Astrocyte (in vitro differentiated cells and primary cell): ENCODE measurements around the gene C1orf141. TPM values are rescaled to one million over a fixed set of nuclear protein-coding genes. Genes with fewer than 3 reads are reported as not detected.

Experiments used
- DNase-seq: peaks from one replicate; pipeline ENCODE4 v3.0.0-alpha.2; 2010; ENCODE audit warnings: low read depth
- FAIRE-seq: peaks from 2 replicates; lab custom pipeline; 2011; peaks lifted over from hg19 to GRCh38; lab: Jason Lieb, UNC
- H2AFZ ChIP-seq: 2 replicates; pipeline ENCODE4 v1.6.0; 2012; ENCODE audit warnings: low read depth, low read length, inconsistent platforms
- H3K27ac ChIP-seq: 2 replicates; pipeline ENCODE4 v1.5.1; 2011; ENCODE audit warnings: low read depth, low read length, inconsistent platforms
- H3K27me3 ChIP-seq: 2 replicates; pipeline ENCODE4 v1.6.0; 2011; ENCODE audit warnings: low read length, inconsistent platforms; ENCODE audit not compliant: insufficient read depth
- H3K36me3 ChIP-seq: 2 replicates; pipeline ENCODE4 v1.5.1; 2011; ENCODE audit warnings: low read length, inconsistent platforms; ENCODE audit not compliant: insufficient read depth
- H3K4me1 ChIP-seq: 2 replicates; pipeline ENCODE4 v1.5.1; 2011; ENCODE audit warnings: low read length, inconsistent platforms; ENCODE audit not compliant: insufficient read depth
- H3K4me2 ChIP-seq: 2 replicates; pipeline ENCODE4 v1.6.0; 2012; ENCODE audit warnings: low read length, inconsistent platforms
- H3K4me3 ChIP-seq: 2 replicates; pipeline ENCODE4 v1.5.1; 2011; ENCODE audit warnings: low read depth, mild to moderate bottlenecking, low read length, inconsistent platforms; ENCODE audit not compliant: insufficient read depth
- H3K79me2 ChIP-seq: 2 replicates; pipeline ENCODE4 v1.6.0; 2012; ENCODE audit warnings: mild to moderate bottlenecking, low read length, inconsistent platforms; ENCODE audit not compliant: insufficient read depth
- H3K9ac ChIP-seq: 2 replicates; pipeline ENCODE4 v1.6.0; 2012; ENCODE audit warnings: mild to moderate bottlenecking, low read length, inconsistent platforms
- H3K9me3 ChIP-seq: 2 replicates; pipeline ENCODE4 v1.5.1; 2012; ENCODE audit warnings: low read depth, mild to moderate bottlenecking, low read length, inconsistent platforms; ENCODE audit not compliant: insufficient read depth
- H4K20me1 ChIP-seq: 2 replicates; pipeline ENCODE4 v1.6.0; 2012; ENCODE audit warnings: low read length, inconsistent platforms; ENCODE audit not compliant: insufficient read depth
- H3K27ac Mint-ChIP-seq: one replicate; pipeline ENCODE4 v1.8.0; 2021; ENCODE audit warnings: mild to moderate bottlenecking, mixed read lengths; ENCODE audit not compliant: unreplicated experiment
- H3K27me3 Mint-ChIP-seq: one replicate; pipeline ENCODE4 v1.8.0; 2021; ENCODE audit warnings: low read depth, mixed read lengths; ENCODE audit not compliant: unreplicated experiment
- H3K36me3 Mint-ChIP-seq: one replicate; pipeline ENCODE4 v1.8.0; 2021; ENCODE audit warnings: low read depth, mixed read lengths; ENCODE audit not compliant: unreplicated experiment
- H3K4me1 Mint-ChIP-seq: one replicate; pipeline ENCODE4 v1.8.0; 2021; ENCODE audit warnings: low read depth, mixed read lengths; ENCODE audit not compliant: unreplicated experiment
- H3K4me3 Mint-ChIP-seq: one replicate; pipeline ENCODE4 v1.8.0; 2021; ENCODE audit warnings: mild to moderate bottlenecking, moderate library complexity, mixed read lengths; ENCODE audit not compliant: unreplicated experiment
- H3K9me3 Mint-ChIP-seq: one replicate; pipeline ENCODE4 v1.8.0; 2021; ENCODE audit warnings: mild to moderate bottlenecking, mixed read lengths; ENCODE audit not compliant: unreplicated experiment
- EZH2 ChIP-seq: IDR thresholded peaks from 2 replicates; pipeline ENCODE4 v1.6.1; 2012; ENCODE audit warnings: mild to moderate bottlenecking, low read length, inconsistent platforms; ENCODE audit not compliant: insufficient read depth
- total RNA-seq: library from RNA; stranded (reverse); gene quantifications from 2 replicates; pipeline ENCODE4 v1.2.1, GENCODE V29; 2021
- TF ChIP-seq, protein P1 (sequence below): IDR thresholded peaks from 2 replicates; pipeline ENCODE4 v1.5.1; 2011; ENCODE audit warnings: low read depth, mild to moderate bottlenecking, inconsistent platforms, low read length, moderate library complexity; ENCODE audit not compliant: insufficient read depth

The C1orf141 gene
- total RNA-seq, 1 donor from 2014 or later, result not detected

DNA sequence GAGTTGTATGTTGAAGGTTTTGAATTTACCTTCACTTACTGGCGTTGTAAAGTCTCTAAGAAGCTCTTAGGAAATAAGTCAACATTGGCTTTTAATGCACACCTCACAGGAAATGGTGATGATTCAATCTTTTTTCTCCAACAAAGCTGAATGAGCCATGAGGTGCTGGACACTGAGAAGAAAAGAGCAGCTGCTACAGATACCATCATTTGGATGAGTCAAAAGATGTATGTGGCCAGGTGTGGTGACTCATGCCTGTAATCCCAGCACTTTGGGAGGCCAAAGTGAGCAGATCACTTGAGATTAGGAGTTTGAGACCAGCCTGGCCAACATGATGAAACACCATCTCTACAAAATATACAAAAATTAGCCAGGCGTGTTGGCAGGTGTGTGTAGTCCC, 28.2 kb upstream of the C1orf141 start:
- no peaks in the 10 kb centered on the region for H3K36me3 Mint-ChIP-seq
- Histone ChIP-seq H4K20me1 (no peaks in the 10 kb centered on the region), H2AFZ (no peak overlapping the region), H3K9me3 (no peaks in the 10 kb centered on the region), H3K36me3 (no peaks in the 10 kb centered on the region), H3K4me1 (no peaks in the 10 kb centered on the region), H3K79me2 (no peaks in the 10 kb centered on the region), H3K27me3 (no peaks in the 10 kb centered on the region), H3K27ac (no peak overlapping the region), H3K9ac (no peak overlapping the region), H3K4me3 (no peak overlapping the region), H3K4me2 (no peak overlapping the region)
- no peak overlapping the region for H3K27ac Mint-ChIP-seq
- TF ChIP-seq, protein P1, sequence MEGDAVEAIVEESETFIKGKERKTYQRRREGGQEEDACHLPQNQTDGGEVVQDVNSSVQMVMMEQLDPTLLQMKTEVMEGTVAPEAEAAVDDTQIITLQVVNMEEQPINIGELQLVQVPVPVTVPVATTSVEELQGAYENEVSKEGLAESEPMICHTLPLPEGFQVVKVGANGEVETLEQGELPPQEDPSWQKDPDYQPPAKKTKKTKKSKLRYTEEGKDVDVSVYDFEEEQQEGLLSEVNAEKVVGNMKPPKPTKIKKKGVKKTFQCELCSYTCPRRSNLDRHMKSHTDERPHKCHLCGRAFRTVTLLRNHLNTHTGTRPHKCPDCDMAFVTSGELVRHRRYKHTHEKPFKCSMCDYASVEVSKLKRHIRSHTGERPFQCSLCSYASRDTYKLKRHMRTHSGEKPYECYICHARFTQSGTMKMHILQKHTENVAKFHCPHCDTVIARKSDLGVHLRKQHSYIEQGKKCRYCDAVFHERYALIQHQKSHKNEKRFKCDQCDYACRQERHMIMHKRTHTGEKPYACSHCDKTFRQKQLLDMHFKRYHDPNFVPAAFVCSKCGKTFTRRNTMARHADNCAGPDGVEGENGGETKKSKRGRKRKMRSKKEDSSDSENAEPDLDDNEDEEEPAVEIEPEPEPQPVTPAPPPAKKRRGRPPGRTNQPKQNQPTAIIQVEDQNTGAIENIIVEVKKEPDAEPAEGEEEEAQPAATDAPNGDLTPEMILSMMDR, result no peak
- TF ChIP-seq EZH2, result no peak
- H3K27me3 Mint-ChIP-seq, result no peaks in the 10 kb centered on the region
- DNase-seq (peak; percentile 66), FAIRE-seq (no peak)
- peaks cover 3% of the 10 kb centered on the region for H3K4me1 Mint-ChIP-seq
- H3K9me3 Mint-ChIP-seq, result no peaks in the 10 kb centered on the region
- H3K4me3 Mint-ChIP-seq, result no peak overlapping the region

DNA sequence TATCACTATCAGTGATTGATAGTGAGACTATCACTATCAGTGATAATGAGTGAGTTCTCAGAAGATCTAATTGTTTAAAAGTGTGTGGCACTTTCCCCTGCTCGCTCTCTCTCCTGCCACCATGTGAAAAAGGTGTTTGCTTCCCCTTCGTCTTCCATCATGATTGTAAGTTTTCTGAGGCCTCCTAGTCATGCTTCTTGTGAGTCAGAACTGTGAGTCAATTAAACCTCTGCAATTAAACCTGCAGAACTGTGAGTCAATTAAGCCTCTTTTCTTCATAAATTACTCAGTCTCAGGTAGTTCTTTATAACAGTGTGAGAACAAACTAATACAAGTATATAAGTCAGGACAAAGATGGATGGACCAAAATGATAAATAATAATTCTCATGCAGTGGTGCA, 24.5 kb upstream of the C1orf141 start:
- no peaks in the 10 kb centered on the region for H3K36me3 Mint-ChIP-seq
- no peak overlapping the region for H3K4me3 Mint-ChIP-seq
- Histone ChIP-seq H4K20me1 (no peaks in the 10 kb centered on the region), H3K4me2 (no peak overlapping the region), H3K79me2 (no peaks in the 10 kb centered on the region), H3K9me3 (no peaks in the 10 kb centered on the region), H2AFZ (no peak overlapping the region), H3K4me3 (no peak overlapping the region), H3K9ac (no peak overlapping the region), H3K4me1 (no peaks in the 10 kb centered on the region), H3K27ac (no peak overlapping the region), H3K27me3 (no peaks in the 10 kb centered on the region), H3K36me3 (no peaks in the 10 kb centered on the region)
- peaks cover 8% of the 10 kb centered on the region for H3K27me3 Mint-ChIP-seq
- no peaks in the 10 kb centered on the region for H3K9me3 Mint-ChIP-seq
- TF ChIP-seq, protein P1, result no peak
- TF ChIP-seq EZH2, result no peak
- no peak for FAIRE-seq
- DNase-seq, result no peak
- peak overlapping the region; percentile 2 for H3K27ac Mint-ChIP-seq
- peaks cover 3% of the 10 kb centered on the region for H3K4me1 Mint-ChIP-seq

DNA sequence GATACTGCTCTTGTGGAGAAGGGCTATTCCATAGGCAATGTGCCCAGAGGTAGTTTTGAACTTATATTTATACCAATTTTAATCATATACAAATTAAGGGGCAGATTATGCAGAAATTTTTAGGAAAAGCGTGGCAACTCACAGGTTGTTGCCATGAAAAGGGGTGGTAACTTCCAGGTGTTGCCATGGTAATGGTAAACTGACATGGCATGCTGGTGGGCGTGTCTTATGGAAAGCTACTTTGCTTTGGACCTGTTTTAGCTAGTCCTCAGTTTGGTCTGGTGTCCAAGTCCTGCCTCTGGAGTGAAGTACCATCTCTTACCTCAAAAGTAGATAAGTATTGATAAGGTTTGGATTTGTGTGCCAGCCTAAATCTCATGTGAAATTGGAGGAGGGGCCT, 23.6 kb upstream of the C1orf141 start:
- no peaks in the 10 kb centered on the region for H3K27me3 ChIP-seq
- TF ChIP-seq EZH2, result no peak
- TF ChIP-seq, protein P1, result no peak
- no peaks in the 10 kb centered on the region for H3K4me1 ChIP-seq
- Mint-ChIP-seq H3K4me3 (no peak overlapping the region), H3K4me1 (peaks cover 3% of the 10 kb centered on the region), H3K9me3 (no peaks in the 10 kb centered on the region), H3K36me3 (no peaks in the 10 kb centered on the region), H3K27me3 (peaks cover 9% of the 10 kb centered on the region), H3K27ac (no peak overlapping the region)
- no peak overlapping the region for H3K4me2 ChIP-seq
- no peak overlapping the region for H3K4me3 ChIP-seq
- no peaks in the 10 kb centered on the region for H3K9me3 ChIP-seq
- FAIRE-seq (no peak), DNase-seq (no peak)
- H4K20me1 ChIP-seq, result no peaks in the 10 kb centered on the region
- H3K36me3 ChIP-seq, result no peaks in the 10 kb centered on the region
- no peak overlapping the region for H2AFZ ChIP-seq
- no peak overlapping the region for H3K9ac ChIP-seq
- H3K79me2 ChIP-seq, result no peaks in the 10 kb centered on the region
- no peak overlapping the region for H3K27ac ChIP-seq
